ENCODE measurements around the gene FAM216A.
"Not testable (repeated sequence)": the region's sequence is repeated elsewhere in the genome, so short reads cannot be mapped to it uniquely, and the experiment has no call there.

Gene FAM216A

GRCh38 chr12:110468214-110469048 lies at the start of gene FAM216A, which contains the start of gene GPN3:
Gene FAM216A (plus strand): TSS chr12:110468845. CDS start chr12:110468876, 31 bp downstream.
Gene GPN3 (minus strand): TSS chr12:110468257. CDS start chr12:110468203, 54 bp downstream.
- peak; percentile 99 for DNase-seq (ENCODE audit: low read depth)
- H3K4me3 ChIP-seq (replicated peaks; ENCODE audit: low read depth, low read length) = peak within 1 kb of the TSS; percentile 70
- no peak for TF ChIP-seq CTCF (IDR thresholded peaks at IDR 0.05; ENCODE audit: low read length, missing control alignments)

- H3K4me3 ChIP-seq (replicated peaks; ENCODE audit: low read depth, low read length); DNase-seq (ENCODE audit: low read depth): not testable (repeated sequence)
Observed at GRCh38 chr12:110420644-110421043, 48.0 kb upstream of the FAM216A start.

DNA sequence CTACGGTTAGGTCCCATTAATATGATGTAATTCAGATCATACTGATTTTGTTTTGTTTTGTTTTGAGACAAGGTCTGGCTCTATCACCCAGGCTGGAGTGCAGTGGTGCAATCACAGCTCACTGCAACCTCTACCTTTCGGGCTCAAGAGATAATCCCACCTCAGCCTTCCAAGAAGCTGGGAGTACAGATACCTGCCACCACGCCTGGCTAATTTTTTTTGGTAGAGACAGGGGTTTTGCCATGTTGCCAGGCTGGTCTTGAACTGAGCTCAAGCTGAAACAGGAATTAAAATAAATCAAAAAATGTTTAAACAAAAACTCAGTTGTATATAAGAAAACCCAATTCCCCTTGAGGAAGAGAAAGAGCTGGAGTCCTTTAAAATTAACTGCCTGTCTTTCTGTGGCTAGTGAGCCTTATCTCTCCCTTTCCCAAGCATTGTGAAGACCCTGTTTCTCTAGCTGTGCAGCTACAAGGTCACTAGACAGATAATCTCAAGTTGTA lies 47.4 kb upstream of the FAM216A start:
- DNase-seq (ENCODE audit: low read depth) = no peak
- TF ChIP-seq CTCF (IDR thresholded peaks at IDR 0.05; ENCODE audit: low read length, missing control alignments) = no peak
- no peak overlapping the region for H3K4me3 ChIP-seq (replicated peaks; ENCODE audit: low read depth, low read length)

DNA sequence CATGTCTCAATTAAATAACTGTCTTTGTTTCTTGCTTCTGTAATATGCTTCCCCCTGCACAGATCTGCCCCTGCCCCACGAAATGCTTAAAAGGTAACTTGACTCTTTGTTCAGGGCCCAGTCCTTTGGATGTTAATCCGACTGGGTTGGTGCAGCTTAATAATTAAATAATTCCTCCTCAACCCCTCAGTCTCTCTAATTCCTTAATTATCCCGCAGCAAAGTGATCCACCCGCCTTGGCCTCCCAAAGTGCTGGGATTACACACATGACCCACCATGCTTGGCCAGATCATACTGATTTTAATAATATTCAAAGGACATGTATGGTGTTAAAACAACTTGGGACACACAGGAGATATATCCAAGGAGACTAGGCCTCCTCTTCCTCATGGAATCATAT lies 46.9 kb upstream of the FAM216A start:
- H3K4me3 ChIP-seq (replicated peaks; ENCODE audit: low read depth, low read length) = no peak overlapping the region
- DNase-seq (ENCODE audit: low read depth) = no peak
- no peak for TF ChIP-seq CTCF (IDR thresholded peaks at IDR 0.05; ENCODE audit: low read length, missing control alignments)

DNA sequence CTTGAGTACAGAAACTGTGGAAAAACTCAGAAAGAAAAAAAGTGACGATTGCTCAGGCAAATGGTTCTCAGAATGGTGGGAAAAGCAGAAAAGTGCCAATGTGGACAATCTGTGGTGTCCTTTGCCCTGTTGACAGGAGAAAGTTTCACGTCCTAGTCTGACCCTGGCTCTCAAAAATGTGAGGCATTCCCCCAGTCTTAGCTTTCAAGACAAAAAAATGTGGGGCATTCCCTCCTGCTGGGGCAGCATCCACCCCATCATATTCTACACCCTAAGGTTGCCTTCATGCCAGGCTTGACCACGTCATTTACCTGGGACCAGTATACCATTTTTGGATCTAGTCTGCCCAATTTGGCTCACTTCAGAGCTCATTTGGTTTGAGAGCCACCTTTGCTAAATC lies 44.4 kb upstream of the FAM216A start:
- DNase-seq (ENCODE audit: low read depth) = no peak
- no peak overlapping the region for H3K4me3 ChIP-seq (replicated peaks; ENCODE audit: low read depth, low read length)
- no peak for TF ChIP-seq CTCF (IDR thresholded peaks at IDR 0.05; ENCODE audit: low read length, missing control alignments)

DNA sequence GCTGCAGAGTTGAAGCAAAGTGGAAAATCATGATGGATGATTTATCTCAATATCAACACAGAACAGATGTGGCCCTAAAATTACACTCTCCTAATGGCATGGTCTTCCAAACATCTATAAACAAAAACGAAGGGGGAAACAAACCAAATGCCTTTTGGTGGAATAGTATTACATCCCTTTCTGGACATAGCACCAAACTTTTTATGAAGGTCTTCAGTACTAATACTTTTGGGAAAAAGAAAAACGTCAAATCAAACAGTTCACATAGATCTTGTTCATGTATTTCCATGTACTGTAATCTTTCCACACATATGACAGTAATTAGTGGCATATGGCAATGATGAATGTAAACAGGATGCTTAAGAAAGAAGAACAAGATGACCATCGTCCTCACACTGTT lies 42.2 kb upstream of the FAM216A start:
- DNase-seq (ENCODE audit: low read depth) = no peak
- TF ChIP-seq CTCF (IDR thresholded peaks at IDR 0.05; ENCODE audit: low read length, missing control alignments) = no peak
- no peak overlapping the region for H3K4me3 ChIP-seq (replicated peaks; ENCODE audit: low read depth, low read length)

GRCh38 chr12:110429676-110430075 lies 39.0 kb upstream of the FAM216A start:
- H3K4me3 ChIP-seq (replicated peaks; ENCODE audit: low read depth, low read length); DNase-seq (ENCODE audit: low read depth): not testable (repeated sequence)

Data from fibroblast of pulmonary artery (primary cell).